Left cardiac atrium (tissue), 4 donors: Measurements from ENCODE around the gene NOB1. TPM values are rescaled to one million over a fixed set of nuclear protein-coding genes. Genes with fewer than 3 reads are reported as not detected.
A peak's percentile ranks its signal among the peaks of the same experiment; 100 is the strongest.
"Not testable (repeated sequence)": the region's sequence is repeated elsewhere in the genome, so short reads cannot be mapped to it uniquely, and the experiment has no call there.

ENCODE experiments used
- ATAC-seq, 2 donors: fragments of 200-7000 bp; cut with Tn5 transposase; one replicate each; pipeline ENCODE4 v1.9.1; 2020; ENCODE audit warnings: mild to moderate bottlenecking in 2 of 2, moderate library complexity in 2 of 2
- DNase-seq: peaks from one replicate; pipeline ENCODE4 v3.0.0-alpha.2; 2020
- intact Hi-C, 2 donors: fragments of 100-400 bp; cut with DNase I; formaldehyde crosslinking; loops; one replicate each; pipeline versions ENCODE4 v1.14.1 to v1.15.1; 2022 to 2023
- long read RNA-seq: library from polyadenylated mRNA; unstranded; transcript quantifications from one replicate; pipeline ENCODE4 v2.0.0, GENCODE V29; 2021
- total RNA-seq, 2 donors: library from RNA; stranded (reverse); fragmentation: NEBNext Ultra II Directional; extraction: Animal tissue kit (Norgen Biotek cat#: 25700); gene quantifications; one replicate each; pipeline ENCODE4 v1.2.1, GENCODE V29; 2021
- donor health status: DM: no; HTN: yes; CAD: no.
- donor health status: DM: no; HTN: yes; CAD: no; lungs with severe emphysema.
- donor health status: DM: yes; HTN: yes; CAD: no.
- donor health status: Dilated cardiomyopathy.

Gene NOB1
- 10 to 100 TPM; 16.5 to 22.8 TPM for total RNA-seq
- long read RNA-seq, transcript NOB1-201 (9 exons, 1,734 nt): major isoform, 39 of 44 reads
- long read RNA-seq, partial matches to known transcripts: 2 of 44 reads
- long read RNA-seq, other reads (novel, unspliced or antisense): 2 of 44 reads

DNA sequence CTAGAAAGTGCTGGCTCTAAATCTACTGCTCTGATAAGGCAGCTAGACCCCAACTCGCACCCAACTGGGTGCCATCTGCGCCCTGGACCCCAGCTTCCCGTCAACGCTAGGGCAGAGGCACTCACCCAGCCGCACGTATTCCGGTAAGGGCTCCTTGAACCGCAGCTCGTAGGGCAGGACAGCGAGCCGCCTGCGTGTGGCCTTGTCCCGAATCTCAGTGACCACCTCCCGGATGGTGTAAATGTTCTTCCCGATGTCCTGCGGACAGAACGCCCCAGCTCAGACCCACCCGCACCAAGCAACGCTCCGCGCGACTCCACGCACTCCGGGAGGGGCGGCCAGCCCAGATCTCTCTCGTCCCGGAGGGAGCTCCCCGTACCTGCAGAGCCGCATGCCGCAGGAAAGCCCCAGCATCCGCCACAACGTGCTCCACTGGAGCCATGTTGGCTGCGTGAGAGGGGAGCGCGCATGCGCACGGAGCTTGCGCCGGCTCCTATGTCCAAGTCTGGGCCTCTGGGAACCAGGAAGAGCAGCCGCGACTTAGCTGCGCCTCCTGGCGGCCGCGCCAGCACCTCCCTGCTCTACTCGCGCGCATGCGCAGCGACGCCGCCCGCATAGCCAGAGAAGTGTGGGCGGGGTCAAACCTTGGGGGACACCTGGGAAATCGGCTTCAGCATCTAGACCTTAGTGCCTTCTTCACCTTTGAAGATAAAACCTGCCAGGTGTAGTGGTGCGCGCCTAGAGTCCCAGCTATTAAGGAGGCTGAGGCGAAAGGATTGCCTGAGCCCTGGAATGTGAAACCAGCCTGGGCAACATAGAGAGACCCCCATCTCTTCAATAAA, at the start of gene NOB1:
Gene NOB1, minus strand, starts transcription at position 458 of the 842 bp plus-strand sequence. Its CDS starts 16 bp downstream, at position 442.
- peak; percentile 98 to 99 for ATAC-seq
- DNase-seq: peak; percentile 97
- intact Hi-C loops: loop anchor here (2.0 to 5.0 kb wide), 3 partner anchors 42 to 357 kb away; no protein-coding TSS in a partner anchor

GRCh38 chr16:69804297-69804696, 49.6 kb upstream of the NOB1 start:
- no peak for ATAC-seq
- intact Hi-C loops: no loop called here
- no peak for DNase-seq

DNA sequence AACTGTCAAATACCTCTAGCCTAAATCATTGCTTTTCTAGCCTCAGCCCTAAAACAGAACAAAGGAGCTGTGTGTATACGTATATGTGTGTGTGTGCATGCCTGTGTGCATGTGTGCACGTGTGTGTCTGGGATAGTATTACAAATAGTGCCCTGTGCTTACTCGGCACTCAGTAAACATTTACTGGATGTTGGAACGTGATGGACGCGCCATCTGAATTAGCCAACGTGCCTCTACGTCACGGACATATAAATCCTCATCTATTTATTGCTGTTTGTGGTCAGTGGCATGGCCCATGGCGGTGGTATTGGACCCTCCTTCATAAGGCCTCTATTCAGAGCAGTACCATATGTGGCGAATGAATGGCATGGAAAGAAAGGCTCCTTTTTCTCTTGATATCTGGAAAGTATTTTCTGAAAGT, 44.9 kb upstream of the NOB1 start:
- ATAC-seq (no peak), DNase-seq (no peak)
- intact Hi-C loops: loop anchor here (5.0 kb wide), 2 partner anchors 63 to 133 kb away; no protein-coding TSS in a partner anchor

DNA sequence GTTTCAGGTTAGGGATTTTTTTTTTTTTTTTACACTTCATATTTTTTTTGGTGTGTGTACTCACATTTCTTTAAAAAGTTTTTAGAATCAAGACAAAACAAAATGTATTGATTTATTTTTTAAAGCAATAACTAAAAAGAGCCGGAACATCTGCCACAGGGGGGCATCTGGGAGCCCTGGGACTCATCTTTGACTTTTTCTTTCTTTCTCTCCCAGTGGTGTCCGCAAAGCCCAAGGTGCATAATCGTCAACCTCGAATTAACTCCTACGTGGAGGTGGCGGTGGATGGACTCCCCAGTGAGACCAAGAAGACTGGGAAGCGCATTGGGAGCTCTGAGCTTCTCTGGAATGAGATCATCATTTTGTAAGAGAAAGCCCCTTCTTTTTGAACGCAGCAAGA, 43.7 kb upstream of the NOB1 start:
- ATAC-seq: no peak

GRCh38 chr16:69796285-69797118, 41.8 kb upstream of the NOB1 start:
- ATAC-seq (peak; percentile 86 to 92), DNase-seq (no peak)
- intact Hi-C loops: loop anchor here (1.0 to 5.0 kb wide), 3 partner anchors 66 to 136 kb away; no protein-coding TSS in a partner anchor

More for the DNA sequence above, 43.7 kb upstream of the NOB1 start:
- intact Hi-C loops: loop anchor here (5.0 kb wide), 2 partner anchors 64 to 134 kb away; no protein-coding TSS in a partner anchor
- DNase-seq: no peak

DNA sequence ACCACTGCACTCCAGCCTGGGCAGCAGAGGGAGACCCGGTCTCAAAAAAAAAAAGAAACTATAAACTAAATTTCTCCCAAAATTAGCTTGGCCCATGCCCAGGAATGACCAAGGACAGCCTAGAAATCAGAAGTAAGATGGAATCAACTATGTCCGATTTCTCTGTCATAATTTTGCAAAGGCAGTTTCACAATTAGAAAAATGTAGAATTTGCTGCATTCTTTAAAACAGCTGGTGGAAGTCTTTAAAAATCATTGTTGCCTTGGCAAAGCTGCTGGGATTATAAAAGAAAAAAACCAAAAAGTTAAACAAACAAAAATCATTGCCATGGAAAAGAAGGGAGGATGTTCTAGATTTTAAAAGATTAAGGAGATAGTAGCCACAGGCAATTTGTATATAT, 39.8 kb upstream of the NOB1 start:
- ATAC-seq (no peak), DNase-seq (no peak)
- intact Hi-C loops: no loop called here

DNA sequence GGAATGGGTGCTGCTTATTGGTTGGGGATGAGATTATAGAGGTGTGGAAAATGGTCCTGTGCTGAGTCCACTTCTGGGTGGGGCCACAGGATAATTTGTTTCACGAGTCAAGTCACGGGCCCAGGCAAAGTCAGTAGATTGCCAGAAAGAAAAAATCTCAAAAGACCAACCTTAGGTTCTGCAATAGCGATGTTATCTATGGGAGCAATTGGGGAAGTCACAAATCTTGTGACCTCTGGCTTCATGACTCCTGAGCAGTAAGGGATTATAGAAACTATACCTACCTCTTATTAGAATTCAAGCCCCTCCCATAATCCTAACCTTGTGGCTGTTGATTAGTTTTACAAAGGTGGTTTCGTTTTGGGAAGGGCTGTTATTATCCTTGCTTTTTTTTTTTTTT, 38.8 kb upstream of the NOB1 start:
- intact Hi-C loops: no loop called here
- DNase-seq (no peak), ATAC-seq (no peak)

DNA sequence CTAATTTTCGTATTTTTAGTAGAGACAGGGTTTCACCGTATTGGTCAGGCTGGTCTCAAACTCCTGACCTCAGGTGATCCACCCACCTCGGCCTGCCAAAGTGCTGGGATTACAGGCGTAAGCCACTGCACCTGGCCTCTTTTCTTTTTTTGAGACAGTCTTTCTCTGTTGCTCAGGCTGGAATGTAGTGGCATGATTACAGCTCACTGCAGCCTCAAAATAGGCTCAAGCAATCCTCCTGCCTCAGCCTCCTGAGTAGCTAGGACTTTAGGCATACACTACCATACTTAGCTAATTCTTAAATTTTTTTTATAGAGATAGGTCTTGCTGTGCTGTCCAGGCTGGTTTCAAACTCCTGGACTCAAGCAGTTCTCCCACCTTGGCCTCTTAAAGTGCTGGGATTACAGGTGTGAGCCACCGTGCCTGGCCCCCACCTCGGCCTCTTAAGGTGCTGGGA, 36.7 kb upstream of the NOB1 start:
- DNase-seq, intact Hi-C loops, ATAC-seq: not testable (repeated sequence)

DNA sequence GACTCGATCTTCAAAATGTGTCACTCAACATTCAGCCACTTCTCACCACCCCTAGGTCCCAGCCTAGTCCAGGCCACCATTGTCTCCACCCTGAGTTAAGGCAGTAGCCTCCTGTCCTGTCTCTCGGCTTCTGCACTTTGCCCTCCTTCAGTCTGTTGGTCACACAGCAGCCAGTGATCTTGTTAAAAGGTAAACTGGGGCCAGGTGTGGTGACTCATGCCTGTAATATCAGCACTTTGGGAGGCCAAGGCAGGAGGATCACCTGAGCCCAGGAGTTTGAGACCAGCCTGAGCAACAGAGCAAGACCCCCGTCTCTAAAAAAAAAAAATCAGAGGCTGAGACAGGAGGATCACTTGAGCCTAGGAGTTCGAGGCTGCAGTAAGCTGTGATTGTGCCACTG, 33.2 kb upstream of the NOB1 start:
- intact Hi-C loops: no loop called here
- ATAC-seq: no peak
- no peak for DNase-seq

- DNase-seq (no peak), ATAC-seq (no peak)
- intact Hi-C loops: no loop called here
Measured at GRCh38 chr16:69784586-69784985, 29.9 kb upstream of the NOB1 start.

GRCh38 chr16:69781118-69781517, 26.4 kb upstream of the NOB1 start:
- intact Hi-C loops: no loop called here
- ATAC-seq (no peak), DNase-seq (no peak)

GRCh38 chr16:69779724-69780123, 25.0 kb upstream of the NOB1 start:
- intact Hi-C loops: no loop called here
- ATAC-seq (no peak), DNase-seq (no peak)

DNA sequence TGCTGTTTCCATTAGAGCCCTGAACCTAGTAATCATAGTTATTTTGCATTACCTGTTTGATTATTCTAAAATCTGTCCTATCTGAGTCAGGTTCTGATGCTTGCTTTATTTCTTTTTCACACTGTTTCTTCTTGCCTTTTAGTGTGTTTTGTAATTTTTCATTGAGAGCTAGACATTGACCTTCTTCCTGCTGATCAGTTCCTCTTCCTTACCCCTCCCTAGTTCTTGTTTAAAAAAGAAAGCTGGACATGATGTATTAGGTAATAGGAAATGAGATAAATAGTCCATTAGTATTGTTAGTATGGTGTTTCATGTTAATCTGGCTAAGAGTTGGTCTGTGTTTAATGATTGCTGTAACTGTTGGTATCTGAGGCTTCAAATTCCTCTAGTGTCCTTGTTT, 20.8 kb upstream of the NOB1 start:
- ATAC-seq (no peak), DNase-seq (no peak)
- intact Hi-C loops: no loop called here

GRCh38 chr16:69773260-69773947, 18.7 kb upstream of the NOB1 start:
- no peak for ATAC-seq
- intact Hi-C loops: no loop called here
- DNase-seq: no peak

- intact Hi-C loops: no loop called here
- DNase-seq (no peak), ATAC-seq (no peak)
Measured at GRCh38 chr16:69771651-69771967, 16.9 kb upstream of the NOB1 start.

- no peak for ATAC-seq
- DNase-seq: no peak
- intact Hi-C loops: no loop called here
Measured at GRCh38 chr16:69769404-69769803, 14.7 kb upstream of the NOB1 start.

DNA sequence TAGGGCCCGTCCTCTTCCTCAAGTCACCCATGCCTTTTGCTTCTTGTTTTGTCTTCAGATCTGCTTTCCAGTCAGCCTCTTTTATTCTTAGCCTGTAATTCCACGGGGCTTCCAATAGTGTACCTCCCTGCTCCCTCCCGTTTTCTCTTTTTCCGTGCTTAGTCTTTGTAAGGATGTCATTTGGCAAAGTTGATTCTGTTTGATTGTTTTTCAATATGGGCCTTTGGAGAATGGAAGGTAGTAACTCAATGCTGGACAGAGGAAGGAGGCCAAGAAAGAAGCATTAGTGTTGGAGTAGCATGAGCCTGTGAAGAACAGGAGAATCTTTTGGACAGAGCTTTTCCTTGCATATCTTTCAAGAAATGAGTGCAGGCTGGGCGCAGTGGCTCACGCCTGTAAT, 13.9 kb upstream of the NOB1 start:
- no peak for ATAC-seq
- no peak for DNase-seq
- intact Hi-C loops: no loop called here

- intact Hi-C loops: no loop called here
- DNase-seq: no peak
- no peak for ATAC-seq
Measured at GRCh38 chr16:69767459-69768229, 12.9 kb upstream of the NOB1 start.

DNA sequence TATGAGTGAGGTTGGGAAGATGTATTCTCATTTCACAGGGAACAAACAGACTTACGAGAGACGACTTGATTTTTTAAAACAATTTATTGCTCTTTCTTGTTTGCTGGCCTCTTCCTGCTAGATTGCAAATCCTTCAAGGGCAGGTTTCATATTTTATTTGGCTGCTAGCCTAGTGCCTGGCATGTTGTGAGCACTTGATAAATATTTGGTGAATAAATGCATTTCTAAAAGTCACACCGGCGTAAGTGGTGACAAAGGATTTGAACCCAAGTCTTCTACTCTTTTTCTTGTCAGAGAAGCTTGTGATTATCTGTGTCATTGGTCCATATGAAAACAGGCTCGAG, 8.8 kb upstream of the NOB1 start:
- intact Hi-C loops: no loop called here
- DNase-seq: no peak

More for the DNA sequence above, 8.8 kb upstream of the NOB1 start:
- ATAC-seq: no peak
